Adrenal gland (tissue), 5 donors: ENCODE measurements around the gene APAF1.

Experiments used
- POLR2A ChIP-seq, 2 donors: fragments of 450-650 bp; IDR thresholded peaks; one replicate each; pipeline ENCODE4 v1.6.1; 2017; ENCODE audit warnings: antibody characterized with exemption in 2 of 2, mild to moderate bottlenecking in 2 of 2, moderate library complexity in 1 of 2
- TF ChIP-seq, protein P1 (sequence below), 6 experiments: fragments of 450-650 bp in 4 of 6; fragments of 200-600 bp in 2 of 6; sonication (generic) in 1 of 6; IDR thresholded peaks; 1 replicate in 5 of 6; 2 replicates in 1 of 6; pipeline versions ENCODE4 v1.5.1 to v1.8.0; 2016 to 2021; ENCODE audit warnings: antibody characterized with exemption in 6 of 6, mild to moderate bottlenecking in 2 of 6, moderate library complexity in 1 of 6
- donor health status: DM: no; HTN: no; CAD: no.

DNA sequence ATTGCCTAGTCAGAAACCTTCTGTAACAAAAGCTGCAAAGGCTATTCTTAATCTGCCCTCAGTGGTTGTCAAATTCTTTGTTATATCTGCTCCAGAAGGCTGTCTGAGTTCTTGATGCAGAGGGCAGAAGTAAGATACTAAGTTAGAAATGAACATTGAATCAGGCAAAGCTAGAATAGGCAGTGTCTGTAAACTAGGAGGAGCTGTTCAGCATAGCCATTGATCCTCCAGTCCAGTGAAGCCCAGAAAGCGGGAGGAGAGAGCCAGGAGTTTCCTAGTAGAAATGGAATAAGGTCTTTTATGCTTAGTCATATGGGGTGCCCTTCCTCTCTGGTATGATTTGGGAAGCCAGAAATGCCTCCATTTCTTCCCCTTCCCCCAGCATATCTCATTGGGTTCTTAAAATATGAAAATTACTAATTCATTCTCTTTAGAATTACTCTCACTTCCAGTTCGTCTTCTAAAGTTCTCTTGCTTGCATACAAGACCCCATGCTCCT, 76.2 kb downstream of the APAF1 start:
- TF ChIP-seq, protein P1, sequence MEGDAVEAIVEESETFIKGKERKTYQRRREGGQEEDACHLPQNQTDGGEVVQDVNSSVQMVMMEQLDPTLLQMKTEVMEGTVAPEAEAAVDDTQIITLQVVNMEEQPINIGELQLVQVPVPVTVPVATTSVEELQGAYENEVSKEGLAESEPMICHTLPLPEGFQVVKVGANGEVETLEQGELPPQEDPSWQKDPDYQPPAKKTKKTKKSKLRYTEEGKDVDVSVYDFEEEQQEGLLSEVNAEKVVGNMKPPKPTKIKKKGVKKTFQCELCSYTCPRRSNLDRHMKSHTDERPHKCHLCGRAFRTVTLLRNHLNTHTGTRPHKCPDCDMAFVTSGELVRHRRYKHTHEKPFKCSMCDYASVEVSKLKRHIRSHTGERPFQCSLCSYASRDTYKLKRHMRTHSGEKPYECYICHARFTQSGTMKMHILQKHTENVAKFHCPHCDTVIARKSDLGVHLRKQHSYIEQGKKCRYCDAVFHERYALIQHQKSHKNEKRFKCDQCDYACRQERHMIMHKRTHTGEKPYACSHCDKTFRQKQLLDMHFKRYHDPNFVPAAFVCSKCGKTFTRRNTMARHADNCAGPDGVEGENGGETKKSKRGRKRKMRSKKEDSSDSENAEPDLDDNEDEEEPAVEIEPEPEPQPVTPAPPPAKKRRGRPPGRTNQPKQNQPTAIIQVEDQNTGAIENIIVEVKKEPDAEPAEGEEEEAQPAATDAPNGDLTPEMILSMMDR (IDR thresholded peaks at IDR 0.05) = no peak
- TF ChIP-seq POLR2A (IDR thresholded peaks at IDR 0.05) = no peak
